HL-60 (cell line): ENCODE data around the gene SNX18.

Experiments
- DNase-seq, 2 experiments: peaks; one replicate each; pipeline ENCODE4 v3.0.0-alpha.2; 2010 to 2020; ENCODE audit warnings: low read depth in 1 of 2, low spot score in 1 of 2
- H3K27ac ChIP-seq: fragments of 250-450 bp; sonication (Bioruptor Pico); replicated peaks from 2 replicates; pipeline ENCODE4 v1.5.1; 2020; ENCODE audit warnings: mild to moderate bottlenecking, moderate library complexity
- H3K27me3 ChIP-seq: fragments of 250-450 bp; sonication (Bioruptor Pico); 2 replicates; pipeline ENCODE4 v1.5.1; 2021; ENCODE audit warnings: mild to moderate bottlenecking, moderate library complexity; ENCODE audit not compliant: insufficient read depth, poor library complexity, severe bottlenecking
- H3K4me3 ChIP-seq: replicated peaks from 2 replicates; pipeline ENCODE4 v1.5.1; 2011; ENCODE audit warnings: mild to moderate bottlenecking, control low read depth, low read length; ENCODE audit not compliant: insufficient read depth
- GABPA ChIP-seq: IDR thresholded peaks from 2 replicates; pipeline ENCODE4 v1.6.1; 2012; ENCODE audit warnings: low read depth
- POLR2AphosphoS5 ChIP-seq: IDR thresholded peaks from 2 replicates; pipeline ENCODE4 v1.6.1; 2012; ENCODE audit warnings: low read depth
- SPI1 ChIP-seq: IDR thresholded peaks from 2 replicates; pipeline ENCODE4 v1.6.1; 2012; ENCODE audit warnings: low read depth, mild to moderate bottlenecking, borderline replicate concordance
- TF ChIP-seq, protein P1 (sequence below): IDR thresholded peaks from 2 replicates; pipeline ENCODE4 v1.6.1; 2012; ENCODE audit warnings: low read depth; ENCODE audit not compliant: insufficient replicate concordance
- TF ChIP-seq, protein P2 (sequence below): IDR thresholded peaks from one replicate; pipeline ENCODE4 v1.5.1; 2011; ENCODE audit warnings: low read length, control low read depth, inconsistent platforms; ENCODE audit not compliant: insufficient read depth

The SNX18 gene

GRCh38 chr5:54595721-54596120 is 78.2 kb downstream of the SNX18 start:
- DNase-seq = no peak
- no peak for TF ChIP-seq GABPA
- no peak for TF ChIP-seq SPI1
- no peak for TF ChIP-seq POLR2AphosphoS5
- TF ChIP-seq, protein P1, sequence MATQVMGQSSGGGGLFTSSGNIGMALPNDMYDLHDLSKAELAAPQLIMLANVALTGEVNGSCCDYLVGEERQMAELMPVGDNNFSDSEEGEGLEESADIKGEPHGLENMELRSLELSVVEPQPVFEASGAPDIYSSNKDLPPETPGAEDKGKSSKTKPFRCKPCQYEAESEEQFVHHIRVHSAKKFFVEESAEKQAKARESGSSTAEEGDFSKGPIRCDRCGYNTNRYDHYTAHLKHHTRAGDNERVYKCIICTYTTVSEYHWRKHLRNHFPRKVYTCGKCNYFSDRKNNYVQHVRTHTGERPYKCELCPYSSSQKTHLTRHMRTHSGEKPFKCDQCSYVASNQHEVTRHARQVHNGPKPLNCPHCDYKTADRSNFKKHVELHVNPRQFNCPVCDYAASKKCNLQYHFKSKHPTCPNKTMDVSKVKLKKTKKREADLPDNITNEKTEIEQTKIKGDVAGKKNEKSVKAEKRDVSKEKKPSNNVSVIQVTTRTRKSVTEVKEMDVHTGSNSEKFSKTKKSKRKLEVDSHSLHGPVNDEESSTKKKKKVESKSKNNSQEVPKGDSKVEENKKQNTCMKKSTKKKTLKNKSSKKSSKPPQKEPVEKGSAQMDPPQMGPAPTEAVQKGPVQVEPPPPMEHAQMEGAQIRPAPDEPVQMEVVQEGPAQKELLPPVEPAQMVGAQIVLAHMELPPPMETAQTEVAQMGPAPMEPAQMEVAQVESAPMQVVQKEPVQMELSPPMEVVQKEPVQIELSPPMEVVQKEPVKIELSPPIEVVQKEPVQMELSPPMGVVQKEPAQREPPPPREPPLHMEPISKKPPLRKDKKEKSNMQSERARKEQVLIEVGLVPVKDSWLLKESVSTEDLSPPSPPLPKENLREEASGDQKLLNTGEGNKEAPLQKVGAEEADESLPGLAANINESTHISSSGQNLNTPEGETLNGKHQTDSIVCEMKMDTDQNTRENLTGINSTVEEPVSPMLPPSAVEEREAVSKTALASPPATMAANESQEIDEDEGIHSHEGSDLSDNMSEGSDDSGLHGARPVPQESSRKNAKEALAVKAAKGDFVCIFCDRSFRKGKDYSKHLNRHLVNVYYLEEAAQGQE = no peak
- TF ChIP-seq, protein P2, sequence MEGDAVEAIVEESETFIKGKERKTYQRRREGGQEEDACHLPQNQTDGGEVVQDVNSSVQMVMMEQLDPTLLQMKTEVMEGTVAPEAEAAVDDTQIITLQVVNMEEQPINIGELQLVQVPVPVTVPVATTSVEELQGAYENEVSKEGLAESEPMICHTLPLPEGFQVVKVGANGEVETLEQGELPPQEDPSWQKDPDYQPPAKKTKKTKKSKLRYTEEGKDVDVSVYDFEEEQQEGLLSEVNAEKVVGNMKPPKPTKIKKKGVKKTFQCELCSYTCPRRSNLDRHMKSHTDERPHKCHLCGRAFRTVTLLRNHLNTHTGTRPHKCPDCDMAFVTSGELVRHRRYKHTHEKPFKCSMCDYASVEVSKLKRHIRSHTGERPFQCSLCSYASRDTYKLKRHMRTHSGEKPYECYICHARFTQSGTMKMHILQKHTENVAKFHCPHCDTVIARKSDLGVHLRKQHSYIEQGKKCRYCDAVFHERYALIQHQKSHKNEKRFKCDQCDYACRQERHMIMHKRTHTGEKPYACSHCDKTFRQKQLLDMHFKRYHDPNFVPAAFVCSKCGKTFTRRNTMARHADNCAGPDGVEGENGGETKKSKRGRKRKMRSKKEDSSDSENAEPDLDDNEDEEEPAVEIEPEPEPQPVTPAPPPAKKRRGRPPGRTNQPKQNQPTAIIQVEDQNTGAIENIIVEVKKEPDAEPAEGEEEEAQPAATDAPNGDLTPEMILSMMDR = no peak
- H3K27ac ChIP-seq = no peak overlapping the region
- H3K4me3 ChIP-seq = no peak overlapping the region
- no peaks in the 10 kb centered on the region for H3K27me3 ChIP-seq
